ENCODE data around the gene FAM241A.
"Not testable (repeated sequence)": the region's sequence is repeated elsewhere in the genome, so short reads cannot be mapped to it uniquely, and the experiment has no call there.

The FAM241A gene

GRCh38 chr4:112176596-112176995 lies 31.3 kb downstream of the FAM241A start:
- no peak for ATAC-seq
- TF ChIP-seq ZNF70 (CRISPR knock-in tag; IDR thresholded peaks at IDR 0.05) (no peak), ZFP30 (CRISPR knock-in tag; IDR thresholded peaks at IDR 0.05) (no peak), ARNTL (CRISPR knock-in tag; IDR thresholded peaks at IDR 0.05; ENCODE audit: borderline replicate concordance, low read depth) (no peak), PATZ1 (CRISPR knock-in tag; IDR thresholded peaks at IDR 0.05; ENCODE audit: borderline replicate concordance) (no peak), CSRNP3 (CRISPR knock-in tag; IDR thresholded peaks at IDR 0.05) (no peak), ZC3H10 (CRISPR knock-in tag; IDR thresholded peaks at IDR 0.05) (no peak), ESRRG (CRISPR knock-in tag; IDR thresholded peaks at IDR 0.05) (no peak), GLIS3 (CRISPR knock-in tag; IDR thresholded peaks at IDR 0.05) (no peak), CSDC2 (CRISPR knock-in tag; IDR thresholded peaks at IDR 0.05) (no peak), ISL1 (CRISPR knock-in tag; IDR thresholded peaks at IDR 0.05) (no peak), ZFP3 (CRISPR knock-in tag; IDR thresholded peaks at IDR 0.05) (no peak), RARB (CRISPR knock-in tag; IDR thresholded peaks at IDR 0.05) (no peak), BACH2 (CRISPR knock-in tag; IDR thresholded peaks at IDR 0.05; ENCODE audit: borderline replicate concordance) (no peak), CREB5 (CRISPR knock-in tag; IDR thresholded peaks at IDR 0.05; ENCODE audit: low read depth) (no peak), OSR1 (CRISPR knock-in tag; IDR thresholded peaks at IDR 0.05) (no peak), TCF4 (CRISPR knock-in tag; IDR thresholded peaks at IDR 0.05; ENCODE audit: borderline replicate concordance) (no peak)

GRCh38 chr4:112178741-112179140 lies 33.5 kb downstream of the FAM241A start:
- not testable (repeated sequence) for ATAC-seq

- no peak for TF ChIP-seq OSR1 (CRISPR knock-in tag; IDR thresholded peaks at IDR 0.05)
- TF ChIP-seq SNAI2 (CRISPR knock-in tag; IDR thresholded peaks at IDR 0.05), result no peak
- no peak for TF ChIP-seq ARNTL (CRISPR knock-in tag; IDR thresholded peaks at IDR 0.05; ENCODE audit: borderline replicate concordance, low read depth)
- TF ChIP-seq TOX (CRISPR knock-in tag; IDR thresholded peaks at IDR 0.05; ENCODE audit: borderline replicate concordance), result no peak
- ATAC-seq, result no peak
Measured at GRCh38 chr4:112181358-112182000, 36.2 kb downstream of the FAM241A start.

- no peak for ATAC-seq
- TF ChIP-seq RARB (CRISPR knock-in tag; IDR thresholded peaks at IDR 0.05), result no peak
- TF ChIP-seq ZC3H10 (CRISPR knock-in tag; IDR thresholded peaks at IDR 0.05), result no peak
- no peak for TF ChIP-seq PPARA (CRISPR knock-in tag; IDR thresholded peaks at IDR 0.05; ENCODE audit: borderline replicate concordance)
- TF ChIP-seq CSRNP3 (CRISPR knock-in tag; IDR thresholded peaks at IDR 0.05), result no peak
- TF ChIP-seq TOX (CRISPR knock-in tag; IDR thresholded peaks at IDR 0.05; ENCODE audit: borderline replicate concordance), result no peak
- TF ChIP-seq ZNF70 (CRISPR knock-in tag; IDR thresholded peaks at IDR 0.05), result no peak
- TF ChIP-seq ISL1 (CRISPR knock-in tag; IDR thresholded peaks at IDR 0.05), result no peak
- TF ChIP-seq ESRRG (CRISPR knock-in tag; IDR thresholded peaks at IDR 0.05), result no peak
- no peak for TF ChIP-seq GLIS3 (CRISPR knock-in tag; IDR thresholded peaks at IDR 0.05)
- TF ChIP-seq ZFP30 (CRISPR knock-in tag; IDR thresholded peaks at IDR 0.05), result no peak
- TF ChIP-seq POU6F1 (CRISPR knock-in tag; IDR thresholded peaks at IDR 0.05; ENCODE audit: borderline replicate concordance, low read depth), result no peak
- no peak for TF ChIP-seq ARNTL (CRISPR knock-in tag; IDR thresholded peaks at IDR 0.05; ENCODE audit: borderline replicate concordance, low read depth)
- TF ChIP-seq CSDC2 (CRISPR knock-in tag; IDR thresholded peaks at IDR 0.05), result no peak
Measured at GRCh38 chr4:112182604-112183003, 37.4 kb downstream of the FAM241A start.

Measured in SK-N-SH treated with all-trans-retinoic acid at 6 μM for 48 hours (cell line).